ENCODE results near the gene GHRHR. TPM values are rescaled to one million over a fixed set of nuclear protein-coding genes. Genes with fewer than 3 reads are reported as not detected.

GHRHR gene
- total RNA-seq, 1 donor from 2014 or later, result not detected

- no peaks in the 10 kb centered on the region for H3K36me3 Mint-ChIP-seq (ENCODE audit: low read depth)
- H3K27me3 Mint-ChIP-seq, result peaks cover 7% of the 10 kb centered on the region
- H3K4me1 Mint-ChIP-seq, result peaks cover 7% of the 10 kb centered on the region
- DNase-seq, result peak; percentile 75
- intact Hi-C loops (cut with micrococcal nuclease), result loop anchor here (2.0 kb wide), 1 partner anchor 177 kb away; no protein-coding TSS in a partner anchor
- no peaks in the 10 kb centered on the region for H3K9me3 Mint-ChIP-seq
- H3K27ac Mint-ChIP-seq, result no peak overlapping the region
- no peak overlapping the region for H3K4me3 Mint-ChIP-seq
These were observed 14.3 kb downstream of the GHRHR start for GRCh38 chr7:30977896-30978564.

DNA sequence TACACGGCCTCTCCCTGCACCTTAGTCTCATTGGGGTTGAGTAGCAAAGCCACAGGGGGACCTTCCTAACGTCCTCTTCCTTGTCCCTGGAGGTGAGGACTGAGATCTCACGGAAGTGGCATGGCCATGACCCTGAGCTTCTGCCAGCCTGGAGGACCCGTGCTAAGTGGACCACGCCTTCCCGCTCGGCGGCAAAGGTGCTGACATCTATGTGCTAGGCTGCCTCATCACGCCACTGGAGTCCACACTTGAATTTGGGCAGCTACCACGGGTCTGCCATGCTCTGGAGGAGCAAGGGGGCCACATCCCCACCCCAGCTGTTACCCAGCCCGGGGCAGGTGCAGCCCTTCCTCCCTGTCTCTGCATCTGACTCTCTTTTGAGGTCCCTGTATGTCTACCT, 15.3 kb downstream of the GHRHR start:
- no peaks in the 10 kb centered on the region for H3K9me3 Mint-ChIP-seq
- peaks cover 10% of the 10 kb centered on the region for H3K27me3 Mint-ChIP-seq
- no peak for DNase-seq
- peaks cover 11% of the 10 kb centered on the region for H3K4me1 Mint-ChIP-seq
- H3K4me3 Mint-ChIP-seq, result no peak overlapping the region
- no peak overlapping the region for H3K27ac Mint-ChIP-seq
- H3K36me3 Mint-ChIP-seq (ENCODE audit: low read depth), result no peaks in the 10 kb centered on the region
- intact Hi-C loops (cut with micrococcal nuclease), result loop anchor here (2.0 kb wide), 1 partner anchor 178 kb away; no protein-coding TSS in a partner anchor

GRCh38 chr7:30980194-30980593, 16.4 kb downstream of the GHRHR start:
- Mint-ChIP-seq H3K27me3 (peaks cover 18% of the 10 kb centered on the region), H3K9me3 (no peaks in the 10 kb centered on the region), H3K36me3 (ENCODE audit: low read depth) (no peaks in the 10 kb centered on the region), H3K4me3 (no peak overlapping the region), H3K4me1 (peaks cover 4% of the 10 kb centered on the region), H3K27ac (no peak overlapping the region)
- intact Hi-C loops (cut with micrococcal nuclease), result no loop called here
- DNase-seq, result no peak

DNA sequence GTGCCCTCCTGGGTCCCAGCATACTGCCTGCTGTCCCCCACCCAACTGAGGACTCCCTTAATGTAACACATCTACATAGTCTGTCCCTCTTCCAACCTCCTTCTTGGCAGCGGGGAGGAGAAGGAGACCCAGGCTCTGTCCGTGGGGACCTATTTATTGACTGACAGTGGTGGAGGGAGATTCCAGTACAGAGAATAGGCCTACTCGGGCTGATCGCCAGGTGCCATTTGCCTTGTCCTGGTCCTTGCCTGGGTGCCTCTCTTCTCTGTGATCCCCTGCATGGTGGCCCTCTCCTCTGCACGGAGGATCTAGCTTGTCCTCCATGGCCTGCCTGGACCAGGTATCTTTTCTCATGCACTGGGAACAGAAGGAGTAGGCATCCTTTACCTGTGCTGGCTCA, 17.0 kb downstream of the GHRHR start:
- DNase-seq, result no peak
- Mint-ChIP-seq H3K4me3 (no peak overlapping the region), H3K27me3 (peaks cover 23% of the 10 kb centered on the region), H3K9me3 (no peaks in the 10 kb centered on the region), H3K36me3 (ENCODE audit: low read depth) (no peaks in the 10 kb centered on the region), H3K4me1 (peaks cover 4% of the 10 kb centered on the region), H3K27ac (no peak overlapping the region)
- intact Hi-C loops (cut with micrococcal nuclease), result no loop called here

DNA sequence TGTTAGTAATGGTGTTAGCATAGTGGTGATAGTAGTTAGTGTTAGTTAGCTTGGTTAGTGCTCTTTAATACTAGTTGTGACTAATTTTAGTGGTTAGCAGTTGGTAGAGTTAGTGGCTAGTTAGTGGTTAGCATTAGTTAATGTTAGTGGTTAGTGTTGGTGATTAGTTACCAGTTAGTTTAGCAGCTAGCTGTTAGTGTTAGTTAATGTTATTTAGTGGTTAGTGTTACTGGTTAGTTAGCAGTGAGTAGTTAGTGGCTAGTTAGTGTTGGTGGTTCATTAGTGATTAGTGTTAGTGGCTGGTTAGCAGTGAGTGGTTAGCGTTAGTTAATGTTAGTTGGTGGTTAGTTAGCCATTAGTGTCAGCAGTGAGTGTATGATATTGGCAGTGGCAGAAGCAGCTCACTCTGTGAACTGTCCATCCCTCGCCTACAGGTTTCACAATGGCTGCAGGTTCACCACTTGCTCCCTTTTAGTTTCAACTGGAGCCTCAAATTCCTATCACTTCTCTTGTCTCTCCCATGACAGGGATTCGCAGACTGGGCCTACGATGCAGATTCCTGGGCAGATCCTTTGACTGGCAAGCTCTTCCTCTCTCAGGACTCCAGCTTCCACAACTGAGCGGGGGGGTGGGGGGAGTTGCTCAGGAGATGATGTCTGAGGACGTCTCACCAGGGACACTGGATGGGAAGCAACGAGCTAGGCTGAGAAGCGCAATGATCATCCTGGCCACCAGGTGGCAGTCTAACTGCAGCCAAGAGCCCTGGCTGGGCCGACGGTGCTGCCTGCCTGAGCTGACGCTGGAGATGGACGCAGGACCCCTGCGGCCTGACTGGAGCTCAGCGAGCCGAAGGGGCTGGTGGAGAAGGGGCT, 19.5 kb downstream of the GHRHR start:
- Mint-ChIP-seq H3K4me1 (peaks cover 6% of the 10 kb centered on the region), H3K36me3 (ENCODE audit: low read depth) (no peaks in the 10 kb centered on the region), H3K4me3 (no peak overlapping the region), H3K27me3 (peaks cover 29% of the 10 kb centered on the region), H3K27ac (no peak overlapping the region), H3K9me3 (no peaks in the 10 kb centered on the region)
- peak; percentile 93 for DNase-seq
- intact Hi-C loops (cut with micrococcal nuclease), result loop anchor here (1.0 kb wide), 1 partner anchor 139 kb away; no protein-coding TSS in a partner anchor

GRCh38 chr7:30983914-30984247, 20.1 kb downstream of the GHRHR start:
- Mint-ChIP-seq H3K27me3 (peaks cover 29% of the 10 kb centered on the region), H3K4me1 (peaks cover 6% of the 10 kb centered on the region), H3K27ac (no peak overlapping the region), H3K36me3 (ENCODE audit: low read depth) (no peaks in the 10 kb centered on the region), H3K4me3 (no peak overlapping the region), H3K9me3 (no peaks in the 10 kb centered on the region)
- DNase-seq, result no peak
- intact Hi-C loops (cut with micrococcal nuclease), result loop anchor here (1.0 kb wide), 1 partner anchor 138 kb away; no protein-coding TSS in a partner anchor

DNA sequence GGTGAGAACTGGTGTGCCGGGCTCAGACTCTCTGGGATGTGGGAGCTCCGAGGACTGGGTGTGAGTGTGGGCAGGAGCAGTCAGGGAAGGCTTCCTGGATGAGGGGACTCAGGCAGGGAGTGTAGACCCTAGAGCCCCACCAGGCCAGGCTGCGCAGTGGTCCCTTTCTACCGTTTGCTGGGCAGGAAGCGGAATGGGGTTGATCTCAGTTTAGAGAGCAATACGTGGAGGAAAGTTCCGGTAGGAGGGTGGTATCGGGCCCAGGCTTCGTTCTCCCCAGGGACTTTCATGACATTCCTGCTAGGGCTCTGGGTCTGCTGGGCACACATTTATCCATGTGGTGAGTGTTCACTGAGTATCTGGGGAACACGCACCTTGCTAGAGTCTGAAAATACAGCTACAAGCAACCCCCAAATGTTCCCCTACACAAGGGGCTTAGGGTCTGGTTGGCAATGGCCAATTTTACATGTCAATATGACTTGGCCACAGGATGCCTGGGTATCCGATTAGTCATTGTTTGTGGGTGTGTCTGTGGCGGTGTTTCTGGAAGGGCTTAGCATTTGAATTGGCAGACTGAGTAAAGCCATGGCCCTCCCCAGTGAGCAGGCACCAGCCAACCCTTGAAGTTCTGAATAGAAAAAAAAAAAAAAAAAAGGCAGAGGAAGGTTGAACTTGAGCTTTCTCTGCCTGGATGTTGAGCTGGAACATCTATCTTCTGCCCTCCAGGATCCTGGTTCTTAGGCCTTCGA, 20.8 kb downstream of the GHRHR start:
- intact Hi-C loops (cut with micrococcal nuclease), result no loop called here
- no peak overlapping the region for H3K4me3 Mint-ChIP-seq

DNA sequence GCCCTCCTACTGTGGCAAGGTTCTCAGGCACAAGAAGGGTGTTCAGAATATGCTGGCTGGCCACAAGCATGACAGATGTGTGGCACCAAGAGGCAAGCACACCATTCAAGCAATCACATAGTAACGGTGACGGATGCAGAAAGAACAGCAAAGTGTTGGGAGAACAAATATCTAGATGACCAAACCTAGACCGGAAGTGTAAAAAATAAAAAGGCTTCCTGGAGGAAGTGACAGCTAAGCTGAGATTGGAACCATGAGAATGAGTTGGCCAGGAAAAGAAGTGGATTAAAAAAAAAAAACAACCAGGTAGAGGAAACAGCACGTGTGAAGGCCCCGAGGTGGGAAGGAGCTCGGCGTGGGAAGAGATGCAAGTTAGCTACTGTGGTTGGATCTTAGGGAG, 22.0 kb downstream of the GHRHR start:
- H3K36me3 Mint-ChIP-seq (ENCODE audit: low read depth), result no peaks in the 10 kb centered on the region

More for the DNA sequence above, 20.8 kb downstream of the GHRHR start:
- H3K4me1 Mint-ChIP-seq, result peaks cover 6% of the 10 kb centered on the region
- H3K36me3 Mint-ChIP-seq (ENCODE audit: low read depth), result no peaks in the 10 kb centered on the region
- no peak for DNase-seq
- H3K27ac Mint-ChIP-seq, result no peak overlapping the region
- no peaks in the 10 kb centered on the region for H3K9me3 Mint-ChIP-seq
- peaks cover 29% of the 10 kb centered on the region for H3K27me3 Mint-ChIP-seq

GRCh38 chr7:30986331-30986730, 22.6 kb downstream of the GHRHR start:
- Mint-ChIP-seq H3K4me3 (no peak overlapping the region), H3K4me1 (peaks cover 6% of the 10 kb centered on the region), H3K9me3 (no peaks in the 10 kb centered on the region), H3K36me3 (ENCODE audit: low read depth) (no peaks in the 10 kb centered on the region), H3K27me3 (peaks cover 29% of the 10 kb centered on the region), H3K27ac (no peak overlapping the region)
- intact Hi-C loops (cut with micrococcal nuclease), result no loop called here
- DNase-seq, result no peak

More for the DNA sequence above, 22.0 kb downstream of the GHRHR start:
- H3K4me1 Mint-ChIP-seq, result peaks cover 6% of the 10 kb centered on the region
- H3K4me3 Mint-ChIP-seq, result no peak overlapping the region
- DNase-seq, result no peak
- H3K9me3 Mint-ChIP-seq, result no peaks in the 10 kb centered on the region
- peaks cover 29% of the 10 kb centered on the region for H3K27me3 Mint-ChIP-seq
- intact Hi-C loops (cut with micrococcal nuclease), result no loop called here
- no peak overlapping the region for H3K27ac Mint-ChIP-seq

GRCh38 chr7:30986738-30987137, 23.0 kb downstream of the GHRHR start:
- Mint-ChIP-seq H3K27me3 (peaks cover 29% of the 10 kb centered on the region), H3K4me3 (no peak overlapping the region), H3K4me1 (peaks cover 6% of the 10 kb centered on the region), H3K27ac (no peak overlapping the region), H3K36me3 (ENCODE audit: low read depth) (no peaks in the 10 kb centered on the region), H3K9me3 (no peaks in the 10 kb centered on the region)
- no peak for DNase-seq
- intact Hi-C loops (cut with micrococcal nuclease), result no loop called here

DNA sequence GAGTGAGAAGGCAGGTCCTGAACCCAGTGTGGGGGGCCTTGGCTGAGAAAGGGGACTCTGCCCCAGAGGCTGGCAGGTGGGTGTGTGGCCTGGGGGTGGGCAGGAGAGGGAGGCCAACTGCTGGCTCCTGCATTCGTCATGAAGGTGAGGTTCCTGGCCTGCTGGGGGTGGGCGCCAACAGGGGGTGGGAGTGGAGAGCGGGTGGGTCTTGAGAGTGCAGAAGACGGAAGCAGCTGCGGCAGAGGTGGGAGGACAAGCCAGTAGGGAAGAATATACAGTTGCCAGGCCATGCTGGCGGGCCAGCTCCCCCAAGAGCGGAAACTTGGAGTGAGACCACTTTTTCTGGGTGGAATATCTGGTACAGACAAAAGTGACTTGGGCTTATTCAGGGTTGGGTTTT, 23.4 kb downstream of the GHRHR start:
- intact Hi-C loops (cut with micrococcal nuclease), result no loop called here
- H3K9me3 Mint-ChIP-seq, result no peaks in the 10 kb centered on the region
- no peaks in the 10 kb centered on the region for H3K36me3 Mint-ChIP-seq (ENCODE audit: low read depth)
- H3K4me3 Mint-ChIP-seq, result no peak overlapping the region
- H3K27ac Mint-ChIP-seq, result no peak overlapping the region
- peaks cover 29% of the 10 kb centered on the region for H3K27me3 Mint-ChIP-seq
- H3K4me1 Mint-ChIP-seq, result peaks cover 6% of the 10 kb centered on the region
- no peak for DNase-seq

DNA sequence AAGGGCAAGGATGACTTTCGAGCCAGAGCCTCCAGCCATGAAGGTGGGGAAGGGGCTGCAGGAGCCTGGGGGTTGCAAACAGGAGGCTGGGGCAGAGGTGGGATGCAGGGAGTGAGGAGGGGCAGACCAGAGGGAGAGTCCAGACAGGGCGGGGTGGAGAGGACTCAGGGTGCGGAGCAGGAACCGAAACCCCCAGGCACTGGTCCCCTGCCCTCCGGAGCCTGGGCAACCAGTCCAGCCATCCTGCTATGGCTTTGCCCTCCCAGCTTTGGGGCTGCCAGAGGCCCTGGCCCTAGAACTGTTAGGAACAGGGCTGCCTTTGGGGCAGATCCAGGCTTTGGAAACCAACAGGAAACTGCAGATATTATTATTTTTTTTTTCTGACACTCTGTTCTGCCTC, 24.2 kb downstream of the GHRHR start:
- intact Hi-C loops (cut with micrococcal nuclease), result no loop called here
- Mint-ChIP-seq H3K9me3 (no peaks in the 10 kb centered on the region), H3K27ac (no peak overlapping the region), H3K36me3 (ENCODE audit: low read depth) (no peaks in the 10 kb centered on the region), H3K27me3 (peaks cover 29% of the 10 kb centered on the region), H3K4me3 (no peak overlapping the region), H3K4me1 (peaks cover 6% of the 10 kb centered on the region)
- DNase-seq, result no peak

DNA sequence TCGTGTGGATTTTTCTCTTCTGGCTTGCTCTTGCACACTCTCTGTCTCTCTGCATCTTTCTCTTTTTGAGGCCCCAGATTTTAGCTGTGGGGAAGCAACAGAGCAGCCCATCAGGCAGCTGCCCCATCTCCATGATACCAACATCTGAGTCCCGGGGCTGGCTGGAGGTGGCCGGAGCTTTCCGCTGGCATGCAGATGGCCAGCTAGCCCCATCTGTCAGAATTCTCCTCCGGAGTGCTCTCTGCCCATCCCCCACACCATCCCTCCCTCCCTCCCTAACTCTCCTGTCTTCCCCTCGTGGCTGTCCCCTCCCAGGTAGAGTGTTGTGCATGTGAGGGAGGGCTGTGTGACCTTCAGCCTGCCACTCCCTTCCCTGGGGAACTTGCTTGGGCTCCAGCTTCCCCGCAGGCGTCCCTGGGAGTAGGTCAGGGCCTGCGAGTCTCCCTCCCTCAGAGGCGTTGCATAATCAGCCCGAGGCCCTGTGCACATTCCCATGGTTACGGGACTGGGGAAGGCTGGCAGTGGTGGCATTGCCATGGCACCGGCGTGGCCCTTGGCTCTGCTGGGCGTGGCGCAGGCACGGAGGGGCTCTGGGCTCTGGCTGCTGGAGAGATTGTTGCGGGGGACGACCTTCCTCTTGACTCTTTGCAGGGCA, 24.7 kb downstream of the GHRHR start:
- Mint-ChIP-seq H3K4me3 (no peak overlapping the region), H3K9me3 (no peaks in the 10 kb centered on the region), H3K4me1 (peaks cover 5% of the 10 kb centered on the region), H3K27me3 (peaks cover 28% of the 10 kb centered on the region), H3K36me3 (ENCODE audit: low read depth) (no peaks in the 10 kb centered on the region), H3K27ac (peak overlapping the region; percentile 42)
- intact Hi-C loops (cut with micrococcal nuclease), result no loop called here
- DNase-seq, result no peak
